ENCODE results near the gene CTNNA1.
"Not testable (repeated sequence)": the region's sequence is repeated elsewhere in the genome, so short reads cannot be mapped to it uniquely, and the experiment has no call there.

The CTNNA1 gene

GRCh38 chr5:138761670-138762069 is 8.4 kb downstream of the CTNNA1 start:
- DNase-seq = not testable (repeated sequence)

- DNase-seq = no peak
Measured at GRCh38 chr5:138762110-138762509, 8.9 kb downstream of the CTNNA1 start.

GRCh38 chr5:138763037-138763778 is 10.0 kb downstream of the CTNNA1 start:
- no peak for DNase-seq

GRCh38 chr5:138770291-138770690 is 17.1 kb downstream of the CTNNA1 start:
- no peak for DNase-seq

- no peak for DNase-seq
Measured at GRCh38 chr5:138770977-138771376, 17.8 kb downstream of the CTNNA1 start.

GRCh38 chr5:138772986-138773594 is 19.9 kb downstream of the CTNNA1 start:
- no peak for DNase-seq

GRCh38 chr5:138773624-138774023 is 20.4 kb downstream of the CTNNA1 start:
- DNase-seq = not testable (repeated sequence)

GRCh38 chr5:138775034-138775433 is 21.8 kb downstream of the CTNNA1 start:
- no peak for DNase-seq

- no peak for DNase-seq
Measured at GRCh38 chr5:138778234-138778633, 25.0 kb downstream of the CTNNA1 start.

- no peak for DNase-seq
Measured at GRCh38 chr5:138783976-138784375, 30.8 kb downstream of the CTNNA1 start.

- no peak for DNase-seq
Measured at GRCh38 chr5:138784590-138784989, 31.4 kb downstream of the CTNNA1 start.

- no peak for DNase-seq
Measured at GRCh38 chr5:138789771-138790242, 36.6 kb downstream of the CTNNA1 start.

- no peak for DNase-seq
Measured at GRCh38 chr5:138790684-138791083, 37.5 kb downstream of the CTNNA1 start.

- no peak for DNase-seq
Measured at GRCh38 chr5:138792195-138792790, 39.1 kb downstream of the CTNNA1 start.

- no peak for DNase-seq
Measured at GRCh38 chr5:138793575-138793974, 40.4 kb downstream of the CTNNA1 start.

GRCh38 chr5:138803285-138803684 is 50.1 kb downstream of the CTNNA1 start:
- DNase-seq = no peak

- DNase-seq = no peak
Measured at GRCh38 chr5:138803935-138804334, 50.7 kb downstream of the CTNNA1 start.

GRCh38 chr5:138805096-138805495 is 51.9 kb downstream of the CTNNA1 start:
- no peak for DNase-seq

- DNase-seq = no peak
Measured at GRCh38 chr5:138807182-138807581, 54.0 kb downstream of the CTNNA1 start.

- no peak for DNase-seq
Measured at GRCh38 chr5:138809391-138809790, 56.2 kb downstream of the CTNNA1 start.

- DNase-seq = not testable (repeated sequence)
Measured at GRCh38 chr5:138810861-138811260, 57.6 kb downstream of the CTNNA1 start.

- no peak for DNase-seq
Measured at GRCh38 chr5:138815529-138815928, 62.3 kb downstream of the CTNNA1 start.

- DNase-seq = no peak
Measured at GRCh38 chr5:138817241-138817640, 64.0 kb downstream of the CTNNA1 start.

GRCh38 chr5:138819081-138819480 is 65.9 kb downstream of the CTNNA1 start:
- DNase-seq = no peak
